GM19035 (cell line): ENCODE measurements around the gene WFDC12.

ENCODE experiments used
- ATAC-seq: cut with Tn5 transposase; IDR thresholded peaks from one replicate; pipeline ENCODE4 v1.9.1; 2021; ENCODE audit not compliant: unreplicated experiment

WFDC12 gene

DNA sequence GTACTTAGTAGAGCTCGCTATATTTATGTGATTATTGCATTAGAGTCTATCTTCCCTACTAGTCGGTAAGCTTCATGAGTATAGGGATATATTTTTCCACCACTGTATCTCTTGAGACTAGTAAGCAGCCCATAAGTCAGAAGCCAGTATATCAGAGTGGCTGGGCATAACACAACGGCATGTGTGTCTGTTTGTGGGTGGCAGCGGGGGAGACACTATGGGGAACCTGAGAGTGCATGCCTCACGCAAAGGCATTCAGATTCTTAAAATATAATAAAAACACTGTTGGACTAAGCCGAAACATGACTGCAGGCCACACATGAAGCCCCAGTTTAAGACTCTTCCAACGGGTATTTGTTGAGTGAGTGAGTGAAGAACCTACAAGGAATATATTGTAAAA is 31.4 kb downstream of the WFDC12 start:
- no peak for ATAC-seq

DNA sequence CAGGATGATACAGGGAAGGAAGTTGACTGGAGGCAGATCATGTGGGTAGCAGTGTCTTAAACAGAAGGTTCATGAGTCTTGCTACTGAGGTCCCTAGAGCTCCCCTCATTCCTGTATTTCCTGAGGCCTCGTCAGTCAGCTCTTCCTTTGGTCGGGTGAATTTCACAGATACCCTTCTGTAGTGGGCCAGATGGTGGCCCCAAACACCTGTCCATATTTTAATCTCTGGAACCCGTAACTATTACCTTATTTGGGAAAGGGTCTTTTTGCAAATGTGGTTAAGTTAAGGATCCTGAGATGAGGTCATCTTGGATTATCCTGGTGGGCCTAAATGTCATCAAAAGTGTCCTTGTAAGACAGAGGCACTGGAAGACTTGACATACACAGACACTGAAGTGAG is 32.9 kb downstream of the WFDC12 start:
- ATAC-seq, result no peak

DNA sequence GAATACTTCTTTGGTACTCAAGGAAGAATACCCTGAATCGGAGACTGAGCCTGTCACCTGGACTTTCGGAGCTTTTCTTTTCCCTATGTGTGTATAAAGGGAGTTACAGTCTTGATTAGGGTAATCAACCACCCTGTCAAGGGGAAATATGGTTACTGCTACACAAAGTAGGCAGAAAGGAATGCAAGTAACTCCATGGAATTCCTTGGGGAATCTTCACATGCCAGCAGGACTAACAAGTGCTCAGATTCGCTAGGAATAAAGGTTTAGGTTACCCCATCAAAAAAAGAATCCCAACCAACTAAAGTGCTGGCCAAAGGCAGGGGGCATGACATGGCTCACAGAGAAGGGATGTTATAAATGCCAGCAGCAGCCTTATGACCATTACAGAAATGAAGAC is 33.8 kb downstream of the WFDC12 start:
- ATAC-seq, result no peak

DNA sequence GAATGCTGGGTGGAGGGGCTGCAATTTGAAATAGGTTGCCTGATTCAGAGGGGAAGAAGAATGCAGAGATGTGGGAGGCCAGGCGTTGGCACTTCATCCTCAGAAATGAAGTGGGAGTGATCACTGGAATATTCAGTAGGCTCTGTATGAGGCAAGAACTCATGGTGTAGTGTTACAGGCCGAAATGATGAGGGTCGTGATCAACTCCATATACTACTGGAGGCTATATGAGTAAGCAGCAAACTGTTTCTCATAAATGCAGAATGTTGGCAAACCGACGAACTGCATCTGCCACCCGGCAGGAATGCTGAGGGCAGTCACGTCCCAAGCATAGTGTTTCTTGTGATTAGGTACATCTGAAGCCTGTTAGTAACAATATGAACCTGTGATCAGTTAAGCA is 36.0 kb downstream of the WFDC12 start:
- no peak for ATAC-seq

DNA sequence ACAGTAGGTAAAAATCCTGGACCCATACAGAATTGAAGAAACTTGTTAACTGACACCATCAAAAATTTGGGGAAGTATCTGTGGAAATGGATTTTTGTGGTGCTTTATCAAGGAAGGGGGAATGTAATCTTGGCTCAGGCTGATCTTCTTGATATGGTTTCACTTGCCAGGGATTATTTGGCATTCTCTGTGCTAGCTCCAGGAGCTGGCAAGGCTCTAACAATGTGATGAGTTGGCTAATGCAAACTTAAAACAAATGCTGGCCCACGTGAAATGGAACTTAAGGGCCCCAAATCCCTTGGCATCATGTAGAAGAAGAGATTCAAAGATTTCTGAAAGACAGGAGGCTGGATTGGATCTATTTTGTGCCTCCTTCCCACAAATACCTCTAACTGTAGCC is 36.5 kb downstream of the WFDC12 start:
- ATAC-seq, result no peak

DNA sequence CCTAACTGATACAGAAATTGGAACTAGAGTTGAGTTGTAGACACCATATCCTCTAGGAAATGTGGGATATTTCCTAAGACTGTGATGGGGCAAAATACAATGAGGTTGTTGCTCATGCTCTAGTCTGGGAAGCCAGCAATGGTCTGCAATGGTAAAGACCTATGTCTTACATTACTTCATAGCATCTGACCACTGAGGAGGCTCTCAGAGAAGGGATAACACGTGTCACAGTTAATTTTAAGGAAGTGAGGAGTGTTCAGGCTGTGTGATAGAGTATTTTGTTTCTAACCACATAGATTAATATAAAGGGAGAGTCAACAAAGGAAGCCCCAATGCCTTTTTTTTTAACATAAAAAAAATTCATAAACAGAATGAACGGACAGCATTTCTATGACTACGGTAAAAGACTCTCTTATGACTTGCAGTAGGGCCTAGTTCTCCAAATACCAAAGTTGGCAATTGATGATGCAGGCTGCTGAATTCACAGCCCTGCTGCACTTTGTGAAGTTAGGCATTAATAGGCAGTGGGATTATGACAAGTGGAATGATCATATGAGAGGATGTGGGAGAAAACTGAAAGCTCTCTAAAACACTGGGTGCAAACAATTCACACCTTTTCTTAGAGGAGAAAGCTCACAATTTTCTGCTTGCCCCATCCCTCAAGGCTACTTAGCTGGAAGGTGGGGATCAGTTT is 37.0 kb downstream of the WFDC12 start:
- ATAC-seq, result no peak

DNA sequence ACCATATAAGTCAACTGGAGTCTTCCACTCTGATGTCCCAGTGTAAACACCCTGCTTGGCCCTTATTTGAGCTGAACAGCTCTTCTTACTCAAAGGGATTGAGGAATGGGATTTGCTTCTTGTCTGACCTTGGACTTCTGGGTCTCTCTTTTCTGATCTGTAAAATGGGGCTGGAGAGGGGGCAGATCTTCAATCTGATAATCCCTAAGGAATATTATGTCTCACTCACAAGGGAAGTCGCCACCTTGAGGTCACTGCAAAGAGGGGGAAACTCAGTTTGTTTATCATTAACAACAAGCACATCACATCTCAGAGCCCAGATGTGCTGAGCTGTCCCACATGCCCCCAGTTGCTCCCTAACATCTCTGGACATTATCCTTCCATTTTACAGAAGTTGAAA is 38.4 kb downstream of the WFDC12 start:
- no peak for ATAC-seq

DNA sequence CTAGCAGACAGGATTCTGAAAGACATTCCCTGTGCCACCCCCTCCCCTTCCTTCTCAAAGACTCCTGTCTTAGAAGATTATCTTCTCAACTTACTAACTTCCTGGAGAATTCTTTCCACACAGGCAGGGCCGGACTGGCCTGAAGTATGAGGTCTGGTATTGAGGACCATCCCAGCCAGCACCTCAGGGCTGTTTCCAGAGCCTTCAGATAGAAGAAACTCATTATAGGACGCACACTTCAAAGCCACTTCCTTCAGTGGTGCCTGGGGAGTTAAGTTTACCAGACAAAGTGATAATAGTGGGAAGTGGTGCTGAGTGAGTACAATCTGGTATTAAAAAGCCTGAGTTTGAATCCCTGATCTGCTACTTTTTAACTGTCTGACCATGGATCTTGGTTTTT is 39.0 kb downstream of the WFDC12 start:
- ATAC-seq, result no peak

DNA sequence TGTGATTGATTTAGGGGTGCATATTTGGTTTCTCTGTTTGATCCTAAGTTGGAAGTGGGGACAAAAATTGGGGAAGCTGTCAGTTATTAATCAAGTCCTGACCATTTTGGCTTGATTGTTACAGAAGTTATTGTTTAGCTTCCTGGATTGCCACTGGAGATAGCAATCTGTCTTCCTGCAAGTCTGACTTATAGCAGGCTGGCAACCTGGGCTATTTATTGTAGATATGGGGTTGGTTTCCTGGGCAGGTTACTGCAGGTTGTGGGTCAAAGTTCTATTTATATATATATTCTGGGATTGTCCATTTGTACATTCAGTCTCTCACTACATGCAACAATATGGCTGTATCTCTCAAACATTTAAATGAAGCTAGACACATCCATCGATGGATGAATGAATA is 41.1 kb downstream of the WFDC12 start:
- ATAC-seq, result no peak

DNA sequence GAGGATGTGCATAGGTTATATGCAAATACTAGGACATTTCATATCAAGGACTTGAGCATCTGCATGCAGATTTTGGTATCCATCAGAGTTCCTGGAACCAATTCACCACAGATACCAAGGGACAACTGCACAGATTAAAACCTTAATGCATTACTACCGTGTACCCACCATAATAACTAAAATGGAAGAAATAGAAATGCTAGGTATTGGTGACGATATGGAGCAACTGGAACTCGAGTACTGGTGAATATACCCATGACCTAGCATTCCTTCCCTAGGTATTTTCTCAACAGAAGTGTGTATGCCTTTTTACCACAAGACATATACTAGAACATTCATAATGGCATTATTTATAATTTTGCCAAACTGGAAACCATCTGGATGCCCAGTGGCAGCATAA is 41.8 kb downstream of the WFDC12 start:
- no peak for ATAC-seq

DNA sequence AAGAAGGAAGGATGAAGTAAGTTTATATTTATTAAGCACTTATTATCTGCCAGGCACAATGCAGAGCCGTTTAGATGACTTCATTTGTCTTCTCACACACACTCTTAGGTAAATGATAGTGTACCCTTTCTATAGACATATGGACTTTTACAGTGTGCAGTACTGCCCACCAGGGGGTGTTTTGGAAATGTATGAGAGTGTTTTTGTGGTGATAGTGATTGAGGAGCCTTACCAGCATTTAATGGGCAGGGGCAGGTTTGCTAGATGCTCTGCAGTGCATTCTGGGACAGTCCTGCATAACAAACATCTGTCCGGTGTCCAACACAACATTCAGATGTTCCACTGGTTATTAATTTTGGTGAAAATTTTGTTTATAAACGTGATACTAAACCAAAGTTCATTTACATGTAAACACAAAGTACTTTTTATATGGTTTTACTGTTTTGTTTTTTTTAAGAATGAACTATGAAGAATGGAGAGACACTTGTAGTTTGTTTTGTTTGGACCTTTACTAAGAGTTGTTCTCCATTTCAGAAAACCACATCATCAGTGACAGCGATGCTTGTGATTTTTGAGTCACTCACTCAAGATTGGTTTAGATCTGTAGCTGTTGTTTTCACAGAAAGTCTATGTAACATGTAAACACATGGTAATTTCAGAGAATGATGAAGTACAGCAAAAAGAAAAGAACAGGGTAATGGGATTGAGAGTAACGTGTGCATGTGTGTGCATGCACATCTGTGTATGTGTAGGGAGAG is 43.2 kb downstream of the WFDC12 start:
- no peak for ATAC-seq

DNA sequence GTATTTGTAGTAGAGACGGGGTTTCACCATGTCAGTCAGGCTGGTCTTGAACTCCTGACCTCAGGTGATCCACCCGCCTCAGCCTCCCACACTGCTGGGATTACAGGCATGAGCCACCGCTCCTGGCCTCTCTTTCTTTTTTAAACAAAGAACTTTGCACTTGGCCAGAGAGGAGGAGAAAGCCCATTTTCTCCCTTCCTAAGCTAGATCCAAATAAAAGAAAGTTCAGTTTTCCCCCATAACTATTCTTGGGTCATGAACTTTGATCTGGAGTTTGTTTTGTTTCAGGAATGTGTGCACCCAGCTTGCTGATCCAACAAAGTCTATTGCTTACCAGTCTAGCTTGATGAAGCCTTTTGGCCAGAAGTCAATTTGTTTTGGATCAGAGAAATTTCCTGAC is 46.7 kb downstream of the WFDC12 start:
- no peak for ATAC-seq
